Left colon (tissue), 2 donors: ENCODE data around the gene OR10G6. TPM values are rescaled to one million over a fixed set of nuclear protein-coding genes. Genes with fewer than 3 reads are reported as not detected.
"Not testable (repeated sequence)": the region's sequence is repeated elsewhere in the genome, so short reads cannot be mapped to it uniquely, and the experiment has no call there.

ENCODE experiments used
- ATAC-seq: fragments of 200-7000 bp; cut with Tn5 transposase; one replicate; pipeline ENCODE4 v1.9.1; 2020; ENCODE audit warnings: mild to moderate bottlenecking, moderate library complexity
- DNase-seq, 2 donors: peaks; one replicate each; pipeline ENCODE4 v3.0.0-alpha.2; 2020
- intact Hi-C, 2 donors: fragments of 100-400 bp; cut with DNase I in 1 of 2; cut with micrococcal nuclease in 1 of 2; formaldehyde crosslinking; loops; one replicate each; pipeline versions ENCODE4 v1.11.2 to v1.14.0; 2022; cut with DNase I, micrococcal nuclease
- long read RNA-seq: library from polyadenylated mRNA; unstranded; transcript quantifications from one replicate; pipeline ENCODE4 v2.0.0, GENCODE V29; 2021
- total RNA-seq, 2 donors: library from RNA; stranded (reverse); fragmentation: NEBNext Ultra II Directional; extraction: Animal tissue kit (Norgen Biotek cat#: 25700); gene quantifications; one replicate each; pipeline ENCODE4 v1.2.1, GENCODE V29; 2021
- donor health status: DM: no; HTN: no; CAD: no.
- donor health status: DM: yes; HTN: yes; CAD: no.

The OR10G6 gene
- total RNA-seq: not detected
- long read RNA-seq: 0 reads

DNA sequence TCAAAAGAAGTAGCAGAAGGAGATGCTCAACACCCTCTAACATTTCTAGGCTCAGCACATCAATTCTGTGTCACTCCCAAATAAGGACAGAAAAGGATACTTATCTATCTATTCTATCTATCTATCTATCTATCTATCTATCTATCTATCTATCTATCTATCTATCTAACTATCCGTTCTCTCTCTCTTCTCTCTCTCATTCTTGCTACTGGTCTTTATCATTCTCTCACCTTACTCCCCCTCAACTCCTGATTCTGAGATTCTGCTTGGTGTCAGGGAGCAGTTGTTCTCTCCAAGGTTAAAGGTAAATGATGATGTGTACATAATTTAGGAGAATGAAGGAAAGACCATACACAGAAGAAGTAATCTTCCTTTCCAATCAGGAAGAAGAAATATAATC lies at the start of gene OR10G6:
OR10G6 (minus strand) TSS at position 43 of the 400 bp plus-strand sequence; CDS start at position 43, 0 bp downstream.
- intact Hi-C loops: no loop called here
- DNase-seq (no peak), ATAC-seq (no peak)

DNA sequence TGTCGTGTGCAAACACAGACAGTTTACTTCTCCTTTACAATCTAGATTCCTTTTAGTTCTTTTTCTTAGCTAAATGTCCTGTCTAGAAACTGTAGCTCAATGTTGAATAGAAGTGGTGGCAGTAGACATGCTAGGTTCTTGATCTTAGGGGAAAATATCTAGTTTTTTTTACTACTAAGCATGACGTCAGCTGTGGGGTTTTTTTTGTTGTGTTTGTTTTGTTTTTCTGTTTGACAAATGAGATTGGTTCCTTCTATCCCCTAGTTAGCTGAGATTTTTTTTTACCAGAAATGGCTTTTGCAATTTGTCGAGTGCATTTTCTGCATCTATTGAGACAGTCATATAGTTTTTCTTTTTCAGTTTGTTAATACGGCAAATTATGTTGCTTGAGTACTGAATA lies 48.5 kb upstream of the OR10G6 start:
- ATAC-seq (no peak), DNase-seq (no peak)
- intact Hi-C loops: no loop called here

DNA sequence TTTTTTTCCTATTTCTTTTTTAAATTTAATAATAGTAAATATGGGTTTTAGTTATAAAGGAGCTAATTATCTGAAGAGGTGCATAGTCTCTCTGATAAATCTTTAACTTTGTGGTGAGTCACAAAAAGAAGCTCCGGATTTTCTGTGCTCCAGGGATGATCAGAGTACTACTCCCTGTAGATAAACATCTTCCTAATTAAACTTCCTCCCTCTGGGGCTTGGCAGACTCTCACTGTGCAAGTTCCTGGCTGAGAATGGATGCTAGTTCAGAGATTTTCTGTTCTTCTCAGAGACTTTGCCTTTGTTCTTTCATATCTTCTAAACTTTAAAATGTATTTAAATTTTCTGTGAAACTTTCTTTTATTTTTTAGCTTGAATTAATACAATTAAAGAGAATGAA lies 46.3 kb upstream of the OR10G6 start, which contains the start of gene OR10G7:
OR10G7 (minus strand) TSS at position 72 of the 400 bp plus-strand sequence. CDS start 2,324 bp downstream, outside the sequence.
- ATAC-seq (no peak), DNase-seq (no peak)
- intact Hi-C loops: no loop called here

GRCh38 chr11:124039557-124039956 lies 44.6 kb upstream of the OR10G6 start:
- ATAC-seq (no peak), DNase-seq (no peak)
- intact Hi-C loops: no loop called here

DNA sequence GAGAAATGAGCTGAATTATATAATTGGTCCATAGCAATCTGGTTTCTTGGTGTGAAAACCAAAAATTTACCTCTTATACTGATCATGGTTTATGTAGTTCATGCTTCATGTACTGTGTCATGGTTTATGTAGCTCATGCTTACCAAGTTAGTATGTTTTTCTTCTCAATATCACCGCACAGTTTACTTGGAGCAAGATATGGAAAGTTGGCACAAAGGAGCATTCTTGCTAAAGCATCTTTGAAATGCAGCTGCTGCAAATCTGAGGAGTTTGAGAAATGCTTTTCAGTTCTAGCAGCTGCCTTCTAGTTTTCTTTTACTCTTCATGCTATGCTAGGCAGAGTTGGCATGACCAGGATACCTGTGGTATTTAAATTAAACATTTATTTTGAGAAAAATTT lies 41.7 kb upstream of the OR10G6 start:
- DNase-seq: no peak
- intact Hi-C loops: no loop called here
- no peak for ATAC-seq

DNA sequence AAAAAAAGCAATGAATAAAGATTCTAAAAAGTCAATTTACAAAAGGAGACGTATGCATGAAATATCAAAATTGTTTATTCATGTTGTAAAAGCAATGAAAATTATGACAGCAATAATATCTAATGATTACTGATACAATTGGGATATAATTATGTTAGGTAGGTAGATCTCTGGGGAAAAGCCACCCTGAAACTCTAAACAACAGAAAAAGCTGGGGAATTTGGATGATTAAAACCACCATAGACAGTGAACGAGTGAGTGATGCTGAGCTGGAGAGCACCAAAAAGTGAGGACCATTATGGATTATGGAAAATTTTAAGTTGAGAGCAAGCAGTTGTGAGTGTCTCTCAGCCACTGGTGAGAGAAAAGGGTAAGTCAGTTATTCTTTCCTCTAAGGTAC lies 31.5 kb upstream of the OR10G6 start, which contains the start of gene OR10G8:
OR10G8 (plus strand) TSS at position 301 of the 400 bp plus-strand sequence. CDS start 2,825 bp downstream, outside the sequence.
- no peak for ATAC-seq
- intact Hi-C loops: no loop called here
- no peak for DNase-seq

- ATAC-seq, intact Hi-C loops, DNase-seq: not testable (repeated sequence)
These were observed 20.9 kb upstream of the OR10G6 start for GRCh38 chr11:124015837-124016236.

DNA sequence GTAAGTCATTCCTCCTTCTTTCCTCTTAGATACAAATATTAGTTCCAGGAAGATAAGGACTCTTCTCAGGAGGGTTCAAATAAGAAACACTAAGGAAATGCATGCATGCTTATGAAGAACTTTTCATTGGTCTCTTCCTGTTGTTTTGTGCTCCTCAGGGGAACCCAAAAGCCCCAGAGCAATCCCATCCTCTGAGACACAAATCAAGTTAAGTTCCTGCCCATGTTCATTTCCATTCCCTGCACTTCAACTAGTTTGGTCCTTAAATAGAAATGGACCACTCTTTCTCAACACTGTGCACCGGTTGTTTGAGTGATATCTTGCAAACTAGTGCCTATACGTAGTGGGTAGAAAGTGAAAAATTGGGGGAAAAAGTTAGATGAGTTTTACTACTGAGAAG lies 17.7 kb upstream of the OR10G6 start, which contains the start of gene OR10G4:
OR10G4 (plus strand) TSS at position 301 of the 400 bp plus-strand sequence. CDS start 2,578 bp downstream, outside the sequence.
- intact Hi-C loops: no loop called here
- ATAC-seq (no peak), DNase-seq (no peak)

- ATAC-seq (no peak), DNase-seq (no peak)
- intact Hi-C loops: no loop called here
These were observed 15.7 kb downstream of the OR10G6 start for GRCh38 chr11:123979311-123979710.

DNA sequence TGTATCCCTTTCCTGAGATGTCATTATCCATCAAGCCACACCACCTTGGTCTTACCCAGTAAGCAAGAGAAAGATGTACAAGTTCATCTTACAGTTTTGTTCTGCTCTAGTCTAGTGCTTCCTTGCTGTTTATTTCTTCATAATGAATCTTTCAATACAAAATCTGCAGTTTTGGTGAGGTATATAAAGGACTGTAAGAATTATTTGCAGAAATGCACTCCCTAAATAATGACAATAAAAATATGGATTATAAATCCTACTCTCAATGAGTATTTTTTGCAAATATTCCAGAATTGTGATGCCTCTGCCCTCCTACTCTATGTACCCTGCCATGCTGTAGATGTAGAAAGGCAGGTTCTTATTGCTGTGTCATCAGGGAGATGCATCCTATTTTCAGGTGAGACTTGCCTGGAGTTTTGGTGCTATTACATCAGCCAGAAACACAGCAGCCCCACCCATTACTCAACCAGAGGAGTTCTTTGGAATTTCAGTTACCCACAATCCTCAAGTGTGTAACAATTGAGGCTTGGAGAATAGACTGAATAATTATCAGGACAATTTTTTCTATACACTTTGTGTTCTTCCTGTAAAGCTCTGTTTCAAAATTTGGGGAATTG lies 17.1 kb downstream of the OR10G6 start, which contains the start of gene OR10S1:
OR10S1 (minus strand) TSS at position 51 of the 617 bp plus-strand sequence. CDS start 117 bp downstream, outside the sequence.
- no peak for DNase-seq
- no peak for ATAC-seq
- intact Hi-C loops: no loop called here

DNA sequence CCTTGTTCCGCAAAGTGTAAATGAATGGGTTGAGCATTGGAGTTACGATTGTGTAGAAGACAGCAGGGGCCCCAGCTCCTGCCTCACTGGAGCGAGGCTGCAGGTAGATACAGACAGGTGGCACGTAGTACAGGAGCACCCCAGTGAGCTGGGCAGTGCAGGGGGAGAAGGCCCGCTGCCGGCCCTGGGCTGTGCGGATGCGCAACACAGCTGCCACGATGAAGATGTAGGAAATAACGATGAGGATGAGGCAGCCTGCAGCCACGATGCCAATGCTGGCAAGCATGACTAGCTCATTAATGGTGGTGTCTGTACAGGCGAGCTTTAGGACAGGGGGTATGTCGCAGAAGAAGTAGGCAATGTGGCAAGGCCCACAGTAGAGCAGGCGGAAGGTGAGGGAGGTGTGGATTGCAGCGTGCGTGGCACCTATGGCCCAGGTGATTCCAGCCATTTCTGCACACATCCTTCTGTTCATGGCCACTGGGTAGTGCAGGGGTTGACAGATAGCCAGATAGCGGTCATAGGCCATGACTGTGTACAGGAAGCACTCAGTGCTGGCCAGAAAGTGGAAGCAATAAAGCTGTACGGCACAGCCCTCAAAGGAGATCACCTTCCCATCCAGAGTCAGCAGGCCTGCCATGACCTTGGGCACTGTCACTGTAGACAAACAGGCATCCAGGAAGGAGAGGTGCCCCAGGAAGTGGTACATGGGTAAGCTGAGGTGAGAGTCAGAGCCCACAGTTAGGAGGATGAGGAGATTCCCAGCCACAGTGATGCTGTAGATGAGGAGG lies 18.0 kb downstream of the OR10G6 start:
- intact Hi-C loops: no loop called here
- no peak for DNase-seq
- ATAC-seq: no peak

- intact Hi-C loops: no loop called here
- ATAC-seq (no peak), DNase-seq (no peak)
These were observed 21.1 kb downstream of the OR10G6 start for GRCh38 chr11:123973816-123974215.

- intact Hi-C loops: no loop called here
- DNase-seq (no peak), ATAC-seq (no peak)
These were observed 38.2 kb downstream of the OR10G6 start for GRCh38 chr11:123956752-123957151.

- DNase-seq: no peak
- intact Hi-C loops: no loop called here
- no peak for ATAC-seq
These were observed 49.8 kb downstream of the OR10G6 start for GRCh38 chr11:123945132-123945531.

Other genes starting within 250 kb of the OR10G6 start
- gene OR6X1, start 240.6 kb downstream of the OR10G6 start, total RNA-seq: not detected
- gene OR6M1, start 188.8 kb downstream of the OR10G6 start, total RNA-seq: not detected
- not detected for gene TMEM225, start 109.5 kb downstream of the OR10G6 start, total RNA-seq
- gene OR8D4, start 93.0 kb downstream of the OR10G6 start, total RNA-seq: 1 to 10 TPM in 1 of 2 donors, under 1 TPM in 1; 0.61 to 1.5 TPM
- under 1 TPM; 0.37 to 0.81 TPM for gene OR4D5, start 55.5 kb downstream of the OR10G6 start, total RNA-seq
- not detected for gene OR6T1, start 51.3 kb downstream of the OR10G6 start, total RNA-seq
- gene OR10S1, start 17.4 kb downstream of the OR10G6 start, total RNA-seq: not detected
- gene OR10G4, start 17.8 kb upstream of the OR10G6 start, total RNA-seq: under 1 TPM; 0.18 to 0.56 TPM
- under 1 TPM in 1 of 2 donors, not detected in 1; 0.34 TPM for gene OR10G9, start 27.9 kb upstream of the OR10G6 start, total RNA-seq
- gene OR10G8, start 31.6 kb upstream of the OR10G6 start, total RNA-seq: not detected
- gene OR10G7, start 46.2 kb upstream of the OR10G6 start, total RNA-seq: not detected
- gene VWA5A, start 120.3 kb upstream of the OR10G6 start, total RNA-seq: 10 to 100 TPM; 48.8 to 59.8 TPM
- not detected for gene OR10D3, start 188.2 kb upstream of the OR10G6 start, total RNA-seq
- gene OR8G1, start 245.9 kb upstream of the OR10G6 start, total RNA-seq: not detected